Neural crest cell (in vitro differentiated cells): Measurements from ENCODE around the gene NCOA3. TPM values are rescaled to one million over a fixed set of nuclear protein-coding genes. Genes with fewer than 3 reads are reported as not detected.
"Not testable (repeated sequence)": the region's sequence is repeated elsewhere in the genome, so short reads cannot be mapped to it uniquely, and the experiment has no call there.

Source experiments
- DNase-seq: peaks from one replicate; pipeline ENCODE4 v3.0.0; 2021; ENCODE audit warnings: low read depth, mixed read lengths, low spot score
- H3K27ac Mint-ChIP-seq: one replicate; pipeline ENCODE4 v1.8.0; 2021; ENCODE audit warnings: mild to moderate bottlenecking, mixed read lengths; ENCODE audit not compliant: unreplicated experiment
- H3K27me3 Mint-ChIP-seq: 2 replicates; pipeline ENCODE4 v1.8.0; 2021; ENCODE audit warnings: low read depth, mild to moderate bottlenecking, mixed read lengths
- H3K36me3 Mint-ChIP-seq: 2 replicates; pipeline ENCODE4 v1.8.0; 2021; ENCODE audit warnings: low read depth, mild to moderate bottlenecking, mixed read lengths
- H3K4me1 Mint-ChIP-seq: 2 replicates; pipeline ENCODE4 v1.8.0; 2021; ENCODE audit warnings: mixed read lengths
- H3K4me3 Mint-ChIP-seq: one replicate; pipeline ENCODE4 v1.8.0; 2021; ENCODE audit warnings: mild to moderate bottlenecking, mixed read lengths
- H3K9me3 Mint-ChIP-seq: 2 replicates; pipeline ENCODE4 v1.8.0; 2021; ENCODE audit warnings: mixed read lengths
- CTCF ChIP-seq: fragments of 200-600 bp; sonication (generic); conservative IDR thresholded peaks from 2 replicates; pipeline ENCODE4 v1.5.0; 2021; ENCODE audit warnings: antibody characterized with exemption, mild to moderate bottlenecking
- total RNA-seq: library from RNA; stranded (reverse); gene quantifications from 2 replicates; pipeline ENCODE4 v1.2.1, GENCODE V29; 2021

The NCOA3 gene
- total RNA-seq, 1 donor from 2014 or later, result 25.7 TPM

GRCh38 chr20:47455133-47456040 lies 46.3 kb upstream of the NCOA3 start:
- Mint-ChIP-seq H3K9me3 (no peaks in the 10 kb centered on the region), H3K4me1 (no peaks in the 10 kb centered on the region), H3K27me3 (no peaks in the 10 kb centered on the region), H3K36me3 (no peaks in the 10 kb centered on the region), H3K4me3 (no peak overlapping the region), H3K27ac (no peak overlapping the region)
- TF ChIP-seq CTCF, result no peak
- DNase-seq, result no peak

GRCh38 chr20:47456041-47456537 lies 45.6 kb upstream of the NCOA3 start:
- Mint-ChIP-seq H3K9me3 (no peaks in the 10 kb centered on the region), H3K36me3 (no peaks in the 10 kb centered on the region), H3K4me3 (no peak overlapping the region), H3K4me1 (no peaks in the 10 kb centered on the region), H3K27me3 (no peaks in the 10 kb centered on the region), H3K27ac (no peak overlapping the region)
- no peak for TF ChIP-seq CTCF
- DNase-seq, result no peak

GRCh38 chr20:47456952-47457724 lies 44.5 kb upstream of the NCOA3 start:
- Mint-ChIP-seq H3K4me3 (no peak overlapping the region), H3K36me3 (no peaks in the 10 kb centered on the region), H3K27me3 (no peaks in the 10 kb centered on the region), H3K9me3 (no peaks in the 10 kb centered on the region), H3K27ac (no peak overlapping the region), H3K4me1 (no peaks in the 10 kb centered on the region)
- TF ChIP-seq CTCF, result no peak
- DNase-seq, result no peak

GRCh38 chr20:47458280-47459050 lies 43.2 kb upstream of the NCOA3 start:
- not testable (repeated sequence) for H3K4me3 Mint-ChIP-seq, H3K4me1 Mint-ChIP-seq, H3K36me3 Mint-ChIP-seq, H3K27ac Mint-ChIP-seq, DNase-seq, H3K9me3 Mint-ChIP-seq, H3K27me3 Mint-ChIP-seq

GRCh38 chr20:47459344-47460073 lies 42.2 kb upstream of the NCOA3 start:
- H3K4me3 Mint-ChIP-seq, result no peak overlapping the region
- H3K4me1 Mint-ChIP-seq, result peaks cover 5% of the 10 kb centered on the region
- H3K27me3 Mint-ChIP-seq, result no peaks in the 10 kb centered on the region
- TF ChIP-seq CTCF, result no peak
- no peaks in the 10 kb centered on the region for H3K9me3 Mint-ChIP-seq
- no peak for DNase-seq
- H3K36me3 Mint-ChIP-seq, result no peaks in the 10 kb centered on the region
- H3K27ac Mint-ChIP-seq, result no peak overlapping the region

GRCh38 chr20:47460761-47461112 lies 41.0 kb upstream of the NCOA3 start:
- not testable (repeated sequence) for H3K27me3 Mint-ChIP-seq, H3K36me3 Mint-ChIP-seq, H3K27ac Mint-ChIP-seq, DNase-seq, H3K9me3 Mint-ChIP-seq, H3K4me3 Mint-ChIP-seq, H3K4me1 Mint-ChIP-seq
